CD4-positive, alpha-beta T cell treated with Interleukin-10 for 1 hour (primary cell): ENCODE results near the gene GRM7.

Source experiments
- DNase-seq: peaks from one replicate; pipeline ENCODE4 v3.0.0-alpha.2; 2020

GRM7 gene

GRCh38 chr3:7249493-7250076 is 388.7 kb downstream of the GRM7 start:
- DNase-seq, result no peak

- DNase-seq, result no peak
Observed at GRCh38 chr3:7254251-7254650, 393.3 kb downstream of the GRM7 start.

GRCh38 chr3:7260975-7261374 is 400.1 kb downstream of the GRM7 start:
- no peak for DNase-seq

- no peak for DNase-seq
Observed at GRCh38 chr3:7263347-7264195, 402.7 kb downstream of the GRM7 start.

- no peak for DNase-seq
Observed at GRCh38 chr3:7264196-7264526, 403.2 kb downstream of the GRM7 start.

GRCh38 chr3:7265736-7266135 is 404.8 kb downstream of the GRM7 start:
- DNase-seq, result no peak

GRCh38 chr3:7266551-7266950 is 405.6 kb downstream of the GRM7 start:
- no peak for DNase-seq

GRCh38 chr3:7270731-7271130 is 409.8 kb downstream of the GRM7 start:
- no peak for DNase-seq

- no peak for DNase-seq
Observed at GRCh38 chr3:7271631-7272030, 410.7 kb downstream of the GRM7 start.

GRCh38 chr3:7272203-7272602 is 411.3 kb downstream of the GRM7 start:
- DNase-seq, result no peak

- no peak for DNase-seq
Observed at GRCh38 chr3:7275396-7275795, 414.5 kb downstream of the GRM7 start.

- no peak for DNase-seq
Observed at GRCh38 chr3:7280318-7280717, 419.4 kb downstream of the GRM7 start.

- DNase-seq, result no peak
Observed at GRCh38 chr3:7282988-7283387, 422.1 kb downstream of the GRM7 start.

GRCh38 chr3:7285505-7285904 is 424.6 kb downstream of the GRM7 start:
- DNase-seq, result no peak

GRCh38 chr3:7288133-7288532 is 427.2 kb downstream of the GRM7 start:
- no peak for DNase-seq

- no peak for DNase-seq
Observed at GRCh38 chr3:7289121-7289520, 428.2 kb downstream of the GRM7 start.

GRCh38 chr3:7290077-7290825 is 429.3 kb downstream of the GRM7 start:
- no peak for DNase-seq

- DNase-seq, result no peak
Observed at GRCh38 chr3:7292362-7292761, 431.4 kb downstream of the GRM7 start.

- no peak for DNase-seq
Observed at GRCh38 chr3:7293286-7293685, 432.4 kb downstream of the GRM7 start.

GRCh38 chr3:7305561-7305960 is 444.6 kb downstream of the GRM7 start:
- no peak for DNase-seq

GRCh38 chr3:7306901-7307300 is 446.0 kb downstream of the GRM7 start:
- DNase-seq, result no peak

- DNase-seq, result no peak
Observed at GRCh38 chr3:7307410-7307809, 446.5 kb downstream of the GRM7 start.

GRCh38 chr3:7309641-7310102 is 448.8 kb downstream of the GRM7 start:
- no peak for DNase-seq

- DNase-seq, result no peak
Observed at GRCh38 chr3:7315037-7315436, 454.1 kb downstream of the GRM7 start.
